ENCODE results near the gene EPS15.
"Not testable (repeated sequence)": the region's sequence is repeated elsewhere in the genome, so short reads cannot be mapped to it uniquely, and the experiment has no call there.

- not testable (repeated sequence) for TF ChIP-seq CTCF (IDR thresholded peaks at IDR 0.05; ENCODE audit: insufficient read depth, low read length, poor library complexity, severe bottlenecking); EZH2phosphoT487 (conservative IDR thresholded peaks at IDR 0.05; ENCODE audit: low read length)
Observed at GRCh38 chr1:51411820-51412219, 107.2 kb downstream of the EPS15 start.
